K562 treated with DMSO at 1 percent for 12 hours (cell line): Measurements from ENCODE around the gene TNFRSF11A. TPM values are rescaled to one million over a fixed set of nuclear protein-coding genes. Genes with fewer than 3 reads are reported as not detected.

Experiments used
- total RNA-seq: library from RNA; unstranded; fragments of 300-600 nt; gene quantifications from 2 replicates; pipeline ENCODE4 v1.2.3, GENCODE V29; 2022; ENCODE audit not compliant: insufficient read depth

TNFRSF11A gene
- 0.32 TPM in 1 of 2 replicates, not detected in the other for total RNA-seq

DNA sequence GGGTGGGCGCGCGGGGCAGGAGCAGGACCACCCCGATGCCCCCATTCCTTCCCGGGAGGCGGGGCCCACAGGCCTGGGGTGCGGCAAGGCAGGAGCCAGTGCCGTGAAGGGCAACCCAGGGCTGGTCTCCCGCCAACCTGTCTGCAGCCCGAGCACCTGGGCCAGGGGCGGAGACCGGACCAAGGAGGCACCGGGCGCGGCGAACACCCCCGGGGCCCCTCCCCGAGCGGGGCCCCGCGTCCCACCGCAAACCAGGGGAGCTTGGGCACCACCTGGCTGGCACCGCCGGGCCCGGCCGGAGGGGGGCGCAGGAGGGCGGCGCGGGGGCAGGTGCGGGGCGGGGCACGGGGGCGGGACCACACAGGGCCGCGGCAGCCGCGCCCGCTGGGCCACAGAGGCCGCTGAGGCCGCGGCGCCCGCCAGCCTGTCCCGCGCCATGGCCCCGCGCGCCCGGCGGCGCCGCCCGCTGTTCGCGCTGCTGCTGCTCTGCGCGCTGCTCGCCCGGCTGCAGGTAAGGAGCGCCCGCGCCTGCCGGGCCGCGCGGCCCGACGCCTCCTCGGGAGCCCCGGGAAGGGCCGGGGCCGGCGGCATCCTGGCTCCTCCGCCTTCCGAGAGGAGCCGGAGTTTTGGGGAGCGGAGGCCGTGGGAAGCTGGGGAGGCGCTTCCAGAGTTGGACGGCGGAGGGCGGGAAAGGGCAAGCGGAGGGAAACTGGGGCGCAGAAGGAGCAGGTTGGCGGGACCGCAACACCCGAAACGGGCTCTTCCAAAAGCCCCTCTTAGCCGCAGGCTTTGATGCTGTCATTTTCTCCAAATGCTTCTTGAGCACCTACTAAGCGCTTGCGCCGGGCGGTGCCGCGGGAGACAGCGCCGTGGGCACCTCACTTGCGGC lies at the start of gene TNFRSF11A:
Gene TNFRSF11A (plus strand): TSS at position 394 of the 889 bp plus-strand sequence. CDS start 43 bp downstream, at position 437.

Other genes with a start within 250 kb of the TNFRSF11A start
- 2.1 and 12.9 TPM in 2 replicates for gene PIGN, start 138.3 kb upstream of the TNFRSF11A start, total RNA-seq
- 0.99 and 3.2 TPM in 2 replicates for gene RELCH, start 138.1 kb upstream of the TNFRSF11A start, total RNA-seq
- gene ZCCHC2, start 197.7 kb downstream of the TNFRSF11A start, total RNA-seq: 2.2 and 5.8 TPM in 2 replicates